H54 (cell line): ENCODE data around the gene BSND.

Experiments
- DNase-seq: peaks from one replicate; pipeline ENCODE4 v3.0.0; 2011; ENCODE audit warnings: low spot score, mixed read lengths; ENCODE audit not compliant: insufficient read length
- FAIRE-seq: peaks from 3 replicates; lab custom pipeline; 2011; peaks lifted over from hg19 to GRCh38; lab: Jason Lieb, UNC
- POLR2A ChIP-seq: IDR thresholded peaks from 2 replicates; pipeline ENCODE4 v1.6.1; 2011; ENCODE audit warnings: low read depth, mild to moderate bottlenecking, low read length

BSND gene

DNA sequence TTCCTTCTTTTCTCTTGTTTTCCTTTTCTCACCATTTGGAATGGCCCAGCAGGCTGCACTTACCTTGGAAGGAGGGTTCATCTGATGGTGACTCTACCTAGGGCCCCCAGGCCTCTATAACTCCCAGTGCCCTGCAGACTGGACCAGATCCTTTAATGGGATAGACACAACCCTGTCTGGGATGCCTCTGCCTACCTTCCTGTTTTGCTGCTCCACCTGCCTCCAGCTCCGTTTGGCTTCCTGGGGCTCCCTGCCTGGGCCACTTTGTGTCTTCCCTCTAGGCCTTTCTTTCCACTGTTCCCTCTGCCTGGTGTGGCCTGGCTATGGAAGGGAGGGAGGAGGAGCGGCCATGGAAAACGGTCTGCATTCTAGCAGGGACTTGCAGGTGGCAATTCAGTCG, 48.1 kb downstream of the BSND start:
- TF ChIP-seq POLR2A: no peak
- DNase-seq (no peak), FAIRE-seq (no peak)

DNA sequence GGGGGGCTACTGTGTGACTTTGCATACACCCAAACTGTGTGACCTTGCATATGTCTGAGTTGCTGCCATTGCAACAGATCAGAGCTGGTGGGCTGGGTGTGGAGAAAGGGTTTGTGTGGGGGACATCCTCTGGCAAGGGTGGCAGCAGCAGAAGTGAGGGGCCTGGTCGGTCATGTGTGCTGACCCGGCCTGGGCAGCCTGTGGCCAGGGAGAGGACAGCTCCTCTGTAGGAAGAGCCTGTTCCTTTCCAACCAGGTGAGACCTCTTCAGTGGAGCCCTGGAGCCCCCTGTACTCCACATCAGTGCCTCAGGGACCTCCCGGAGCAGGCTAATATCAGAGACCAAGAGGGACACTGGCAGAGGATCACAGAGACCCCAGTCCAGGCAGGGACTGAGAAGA, 48.9 kb downstream of the BSND start:
- FAIRE-seq: no peak
- DNase-seq: no peak
- TF ChIP-seq POLR2A: no peak

DNA sequence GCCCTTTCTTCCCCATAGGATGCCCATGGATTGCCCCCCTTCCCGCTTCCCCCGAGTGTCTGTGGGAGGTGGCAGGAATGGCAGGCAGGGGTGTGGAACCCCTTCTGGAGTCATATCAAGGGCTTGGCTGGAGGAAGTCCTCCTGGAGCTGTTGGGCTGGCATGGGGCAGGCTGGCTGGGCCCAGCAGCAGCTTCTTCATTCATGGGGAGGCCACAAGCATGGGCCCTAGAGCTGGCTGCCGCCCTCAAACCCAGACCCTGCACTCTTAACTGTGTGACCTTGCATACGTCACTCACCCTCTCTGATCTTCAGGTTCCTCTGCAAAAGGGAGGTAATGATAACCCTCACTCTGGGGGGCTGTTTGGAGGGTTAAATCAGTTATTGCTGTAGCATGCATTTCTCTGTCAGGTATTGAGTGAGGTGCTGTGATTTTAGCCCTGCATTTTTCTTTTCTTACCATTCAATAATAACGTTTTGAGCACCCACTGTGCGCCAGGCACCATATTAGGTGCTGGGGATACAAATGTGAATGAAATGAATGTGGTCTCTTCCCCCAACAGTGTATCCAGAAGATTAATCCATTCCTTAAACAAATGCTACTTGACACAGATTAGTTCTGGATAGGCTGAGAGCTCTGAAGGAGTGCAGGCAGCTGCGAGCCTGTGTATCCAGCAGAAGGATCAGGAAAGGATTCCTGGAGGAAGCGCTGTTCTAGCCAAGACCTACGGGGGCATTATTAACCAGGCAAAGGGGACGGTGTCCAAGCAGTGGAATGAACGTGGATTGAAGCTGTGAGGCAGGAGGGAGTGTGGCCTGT, 49.9 kb downstream of the BSND start:
- DNase-seq (no peak), FAIRE-seq (no peak)

DNA sequence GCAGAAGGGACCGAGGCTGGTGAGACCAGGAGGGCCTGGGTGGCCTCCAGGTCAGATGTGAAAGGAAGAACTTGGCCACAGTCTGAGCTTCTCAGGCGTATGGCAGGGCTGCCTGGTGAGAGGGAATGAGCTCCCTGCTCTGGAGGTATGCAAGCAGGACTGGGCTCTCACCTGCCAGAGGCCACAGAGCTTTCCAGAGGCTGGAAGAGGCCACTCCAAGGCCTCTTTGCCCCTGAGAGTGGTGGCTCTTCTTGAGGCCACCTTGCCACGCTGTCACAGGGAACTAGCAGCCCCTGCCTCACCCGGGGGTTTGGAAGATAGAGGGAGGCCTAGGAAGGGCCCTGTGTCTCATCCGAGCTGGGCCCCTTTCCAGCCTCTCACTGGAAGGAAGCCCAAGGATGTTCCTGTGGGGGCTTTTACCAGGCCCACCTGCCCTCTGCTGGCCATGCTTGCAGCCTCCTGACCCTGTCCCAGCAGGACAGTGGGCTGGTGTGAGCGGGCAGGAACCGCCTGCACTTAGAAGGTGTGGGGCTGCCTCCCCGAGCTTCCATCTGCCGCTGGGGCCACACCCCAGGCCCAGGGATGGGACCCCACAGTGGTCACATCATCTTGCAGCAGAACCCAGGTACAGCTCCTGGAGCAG, 50.7 kb downstream of the BSND start:
- no peak for TF ChIP-seq POLR2A
- FAIRE-seq: no peak
- DNase-seq: no peak

More for the DNA sequence above, 49.9 kb downstream of the BSND start:
- TF ChIP-seq POLR2A: no peak

GRCh38 chr1:55049914-55050278, 51.2 kb downstream of the BSND start:
- no peak for DNase-seq
- no peak for FAIRE-seq
- no peak for TF ChIP-seq POLR2A

DNA sequence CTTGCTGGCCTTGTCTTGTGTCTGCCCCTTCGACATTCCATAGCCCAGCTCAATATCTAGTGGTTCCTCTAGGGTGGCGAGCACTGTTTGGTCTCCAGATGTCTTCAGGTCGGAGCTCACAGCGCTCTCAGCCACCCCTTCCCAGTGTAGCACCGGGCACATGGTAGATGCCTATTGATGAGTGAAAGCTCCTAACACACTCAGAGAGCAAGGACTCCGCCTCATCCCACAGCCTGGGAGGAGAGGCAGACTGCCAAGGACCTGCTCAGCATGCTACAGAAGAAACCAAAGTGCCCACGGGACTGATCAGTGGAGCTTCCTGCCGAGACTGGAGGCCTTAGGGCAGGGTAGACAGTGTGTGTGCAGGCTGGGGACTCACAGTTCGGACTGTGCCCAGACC, 51.5 kb downstream of the BSND start:
- no peak for TF ChIP-seq POLR2A
- peak; percentile 39 for DNase-seq
- FAIRE-seq: no peak

- FAIRE-seq: no peak
- TF ChIP-seq POLR2A: no peak
- no peak for DNase-seq
These were observed 52.4 kb downstream of the BSND start for GRCh38 chr1:55051169-55051568.

- no peak for DNase-seq
- FAIRE-seq: no peak
- TF ChIP-seq POLR2A: no peak
These were observed 52.9 kb downstream of the BSND start for GRCh38 chr1:55051621-55052020.

- DNase-seq (no peak), FAIRE-seq (no peak)
- TF ChIP-seq POLR2A: no peak
These were observed 53.7 kb downstream of the BSND start for GRCh38 chr1:55052221-55053142.

DNA sequence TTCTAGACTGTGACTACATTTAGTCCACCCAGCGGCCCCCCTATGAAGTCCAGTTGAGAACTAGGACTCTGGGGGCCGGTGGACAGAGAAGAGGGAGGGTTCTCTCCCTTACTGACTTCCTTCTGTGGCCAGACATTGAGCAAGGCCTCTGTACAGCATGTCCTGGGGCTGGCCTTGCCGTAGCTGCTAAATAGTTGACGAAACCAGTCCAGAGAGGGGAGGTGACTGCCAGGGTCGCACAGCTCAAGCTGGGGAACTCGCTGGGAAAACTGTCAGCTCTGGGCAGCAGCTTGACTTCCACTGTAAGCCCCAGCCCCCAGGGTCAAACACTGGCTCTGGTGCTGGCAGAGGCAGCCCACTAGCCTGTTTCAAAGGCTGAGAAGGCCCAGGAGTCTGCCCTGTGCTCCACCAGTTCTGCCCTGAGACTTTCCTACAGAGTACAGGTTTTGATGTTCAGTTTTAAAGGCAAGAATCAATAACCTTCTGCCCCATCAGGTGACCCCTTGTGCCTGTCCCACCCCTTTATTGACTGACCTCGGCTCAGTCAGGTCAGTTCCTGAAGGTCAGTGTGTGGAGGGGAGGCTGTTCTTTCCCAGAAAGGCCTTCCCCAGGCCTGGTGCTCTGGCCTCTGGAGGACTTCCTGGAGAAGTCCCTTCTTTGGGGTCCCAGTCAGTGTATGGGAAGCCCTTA, 54.7 kb downstream of the BSND start:
- no peak for DNase-seq
- FAIRE-seq: no peak
- no peak for TF ChIP-seq POLR2A

GRCh38 chr1:55054396-55054795, 55.7 kb downstream of the BSND start:
- FAIRE-seq (no peak), DNase-seq (no peak)
- TF ChIP-seq POLR2A: no peak

GRCh38 chr1:55055084-55055882, 56.5 kb downstream of the BSND start:
- FAIRE-seq (no peak), DNase-seq (no peak)
- no peak for TF ChIP-seq POLR2A

DNA sequence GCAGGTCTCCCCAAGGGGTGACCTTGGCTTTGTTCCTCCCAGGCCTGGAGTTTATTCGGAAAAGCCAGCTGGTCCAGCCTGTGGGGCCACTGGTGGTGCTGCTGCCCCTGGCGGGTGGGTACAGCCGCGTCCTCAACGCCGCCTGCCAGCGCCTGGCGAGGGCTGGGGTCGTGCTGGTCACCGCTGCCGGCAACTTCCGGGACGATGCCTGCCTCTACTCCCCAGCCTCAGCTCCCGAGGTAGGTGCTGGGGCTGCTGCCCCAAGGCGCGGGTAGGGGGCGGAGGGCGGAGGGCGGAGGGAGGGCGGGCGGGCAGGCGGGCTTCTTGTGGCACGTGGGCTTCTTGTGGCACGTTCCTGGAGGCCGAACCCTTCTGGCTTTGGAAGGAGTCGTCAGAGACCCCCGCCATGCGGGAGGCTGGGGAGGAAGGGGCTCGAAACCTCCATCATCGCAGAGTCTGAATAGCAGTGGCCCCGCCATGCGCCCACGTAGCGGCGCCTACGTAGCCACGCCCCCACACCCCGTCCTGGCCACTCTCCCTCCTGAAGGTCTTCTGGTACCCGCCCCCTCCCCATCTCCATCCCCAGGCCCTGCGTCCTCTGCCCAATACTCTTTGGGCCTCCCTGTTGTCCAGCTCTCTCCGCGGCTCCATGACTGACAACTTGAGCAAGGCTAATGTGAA, 57.4 kb downstream of the BSND start:
- no peak for TF ChIP-seq POLR2A
- DNase-seq (no peak), FAIRE-seq (no peak)
